Hematopoietic multipotent progenitor cell treated with erythropoietin and hydrocortisone succinate and interleukin-3 and kit ligand, for 15 days (in vitro differentiated cells): ENCODE data around the gene INS.

ENCODE experiments used
- DNase-seq: peaks from one replicate; pipeline ENCODE4 v3.0.0-alpha.2; 2015; ENCODE audit warnings: low spot score

Gene INS

DNA sequence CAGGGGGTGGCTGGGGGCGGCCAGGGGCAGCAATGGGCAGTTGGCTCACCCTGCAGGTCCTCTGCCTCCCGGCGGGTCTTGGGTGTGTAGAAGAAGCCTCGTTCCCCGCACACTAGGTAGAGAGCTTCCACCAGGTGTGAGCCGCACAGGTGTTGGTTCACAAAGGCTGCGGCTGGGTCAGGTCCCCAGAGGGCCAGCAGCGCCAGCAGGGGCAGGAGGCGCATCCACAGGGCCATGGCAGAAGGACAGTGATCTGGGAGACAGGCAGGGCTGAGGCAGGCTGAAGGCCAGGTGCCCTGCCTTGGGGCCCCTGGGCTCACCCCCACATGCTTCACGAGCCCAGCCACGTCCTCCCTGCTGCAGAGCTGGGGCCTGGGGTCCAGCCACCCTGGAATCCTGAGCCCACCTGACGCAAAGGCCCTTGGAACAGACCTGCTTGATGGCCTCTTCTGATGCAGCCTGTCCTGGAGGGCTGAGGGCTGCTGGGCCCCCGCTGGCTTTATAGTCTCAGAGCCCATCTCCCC lies at the start of gene INS:
Gene INS, minus strand, starts transcription at position 474 of the 524 bp plus-strand sequence. Its CDS starts 238 bp downstream, at position 236.
- DNase-seq = no peak

DNA sequence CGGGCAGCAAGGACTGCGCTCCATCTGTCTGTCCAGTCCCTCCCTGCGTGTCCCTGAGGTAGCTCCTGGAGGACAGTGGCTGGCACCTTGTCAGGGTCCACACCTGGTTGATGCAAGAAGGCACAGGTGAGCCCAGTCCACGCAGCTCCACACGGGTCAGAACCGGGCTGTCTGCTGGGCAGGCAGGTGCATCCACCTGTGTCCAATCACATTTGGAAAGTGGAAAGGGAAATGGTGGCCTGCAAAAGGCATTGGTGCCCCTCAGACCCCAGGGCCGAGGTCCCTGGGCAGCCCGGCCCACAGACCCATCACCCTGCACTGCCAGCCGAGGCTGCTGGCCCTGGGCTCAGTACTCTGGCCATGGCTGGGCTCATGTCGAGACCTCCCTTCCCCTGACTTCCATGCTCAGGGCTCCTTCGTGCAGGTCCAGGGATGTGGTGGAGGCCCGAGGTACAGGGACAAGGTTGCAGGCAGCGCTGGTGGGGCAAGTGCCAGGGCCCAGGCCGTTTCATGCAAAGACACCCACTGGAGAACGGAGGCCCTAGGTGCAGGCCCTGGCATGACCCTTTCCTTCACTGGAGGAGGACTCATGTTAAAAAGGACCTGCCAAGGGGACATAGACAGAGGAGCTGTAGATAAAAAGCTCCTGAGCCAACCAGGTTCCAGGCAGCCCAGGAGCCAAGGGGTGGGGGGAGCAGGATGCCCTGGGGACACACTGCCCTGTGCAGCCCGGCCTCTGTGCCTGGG lies 49.5 kb upstream of the INS start:
- DNase-seq = no peak

DNA sequence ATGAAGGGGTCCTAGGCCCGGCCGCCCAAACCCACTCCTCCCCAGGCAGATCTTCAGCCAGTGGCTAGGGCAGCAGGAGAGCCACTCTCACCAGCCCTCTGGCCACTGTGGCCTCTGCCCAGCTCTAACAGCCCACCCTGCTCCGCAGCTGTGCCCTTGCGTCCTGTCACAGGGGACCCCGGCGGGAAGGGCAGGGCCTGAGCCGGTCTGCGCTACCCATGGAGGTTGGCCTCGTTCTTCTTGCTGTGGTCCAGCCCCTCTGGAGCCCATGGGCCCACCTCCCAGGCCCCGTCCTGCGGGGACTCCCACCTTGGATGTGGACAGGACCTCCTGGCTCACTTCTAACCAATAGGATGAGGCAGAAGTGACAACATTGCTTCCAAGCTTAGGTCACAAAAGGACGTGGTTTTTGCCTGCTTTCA lies 48.9 kb upstream of the INS start:
- DNase-seq = no peak

DNA sequence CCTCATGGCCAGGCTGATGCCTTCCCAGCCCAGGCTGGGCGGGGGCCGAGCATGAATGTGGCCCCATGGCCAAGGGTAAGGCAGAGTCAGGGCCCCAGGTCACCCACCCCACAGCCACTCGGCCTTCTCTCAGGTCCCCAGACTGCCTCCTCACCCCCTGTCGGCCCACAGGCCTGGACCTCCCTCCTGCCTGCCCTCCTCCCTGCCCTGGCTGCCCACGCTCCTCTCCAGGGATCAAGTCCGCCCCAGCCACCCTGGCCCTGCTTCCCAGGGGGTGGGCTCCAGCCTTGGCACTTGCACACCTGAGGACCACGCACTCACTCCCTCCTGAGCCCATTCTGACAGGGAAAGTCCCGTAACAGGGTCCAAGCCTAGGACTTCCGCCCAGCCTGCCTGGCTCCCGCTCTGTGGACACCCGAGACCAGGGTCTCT lies 48.4 kb upstream of the INS start:
- no peak for DNase-seq

DNA sequence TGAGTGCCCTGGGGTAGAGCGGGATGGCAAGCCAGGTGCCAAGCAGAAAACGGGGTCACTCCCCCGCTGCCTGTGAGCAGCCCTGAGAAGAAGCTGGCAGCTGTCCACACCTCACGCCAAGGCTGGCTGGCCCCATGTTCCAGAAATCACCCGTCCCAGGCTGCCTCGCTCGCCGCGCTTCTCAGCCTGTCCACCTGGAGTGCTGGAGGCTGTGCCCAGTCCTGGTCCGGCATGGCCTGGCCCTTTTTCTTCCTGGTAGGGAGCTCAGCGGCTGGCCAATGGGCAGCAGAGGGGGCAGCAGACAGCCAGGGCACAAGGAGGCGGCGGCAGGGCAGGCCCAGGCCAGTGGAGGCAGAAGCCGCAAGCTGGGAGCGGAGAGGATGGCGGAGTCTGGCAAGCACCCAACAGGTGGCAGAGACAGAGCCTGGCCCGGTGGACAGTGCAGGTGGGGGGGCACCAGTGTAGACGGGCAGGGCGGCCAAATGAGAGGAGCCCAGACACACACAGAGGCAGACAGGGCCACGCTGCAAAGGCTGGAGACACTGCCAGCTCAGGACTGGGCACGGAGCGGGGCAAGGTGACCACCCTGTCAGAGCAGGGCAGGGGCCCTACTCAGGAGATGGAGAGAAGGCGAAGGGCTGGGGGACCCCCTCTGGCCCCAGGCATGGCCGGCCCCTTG lies 47.8 kb upstream of the INS start:
- no peak for DNase-seq

DNA sequence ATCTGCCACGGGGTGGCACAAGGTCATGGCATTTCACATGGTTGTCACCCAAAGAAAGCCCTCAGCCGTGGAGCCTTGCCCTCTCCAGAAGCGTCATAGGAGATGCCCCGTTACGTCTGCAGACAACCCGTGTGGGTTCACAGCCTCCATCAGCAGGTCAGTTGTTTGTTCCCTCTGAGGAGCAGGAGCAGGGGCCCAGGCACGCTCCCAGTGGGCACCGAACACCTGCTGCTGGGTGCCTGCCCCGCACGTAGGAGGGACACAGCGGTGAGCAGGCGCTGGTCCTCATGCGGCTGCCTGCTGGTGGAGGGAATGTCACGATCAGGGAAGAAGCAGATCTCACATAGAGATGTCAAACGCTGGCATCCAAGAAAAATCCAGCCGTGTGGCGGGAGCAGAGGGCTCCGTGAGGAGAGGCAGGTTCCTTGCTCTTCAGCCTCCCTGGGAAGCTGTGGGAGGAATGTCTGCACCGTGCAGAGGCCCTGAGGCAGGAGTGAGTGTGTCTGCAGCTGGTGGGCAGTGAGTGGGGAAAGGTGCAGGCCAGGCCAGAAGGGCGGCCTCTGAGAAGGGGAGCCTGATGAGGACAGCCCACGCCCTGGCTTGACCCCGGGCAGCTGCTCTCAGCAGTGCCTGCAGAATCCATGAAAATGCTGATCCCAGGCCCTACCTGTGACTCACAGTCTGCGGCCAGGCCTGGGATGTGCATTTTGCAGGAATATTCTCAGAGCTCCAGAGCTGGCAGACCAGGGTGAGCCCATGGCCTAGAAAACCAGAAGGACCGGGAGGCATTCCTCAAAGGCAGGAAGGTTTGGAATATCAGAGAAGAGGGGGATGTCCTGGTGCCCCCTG lies 47.0 kb upstream of the INS start:
- no peak for DNase-seq

DNA sequence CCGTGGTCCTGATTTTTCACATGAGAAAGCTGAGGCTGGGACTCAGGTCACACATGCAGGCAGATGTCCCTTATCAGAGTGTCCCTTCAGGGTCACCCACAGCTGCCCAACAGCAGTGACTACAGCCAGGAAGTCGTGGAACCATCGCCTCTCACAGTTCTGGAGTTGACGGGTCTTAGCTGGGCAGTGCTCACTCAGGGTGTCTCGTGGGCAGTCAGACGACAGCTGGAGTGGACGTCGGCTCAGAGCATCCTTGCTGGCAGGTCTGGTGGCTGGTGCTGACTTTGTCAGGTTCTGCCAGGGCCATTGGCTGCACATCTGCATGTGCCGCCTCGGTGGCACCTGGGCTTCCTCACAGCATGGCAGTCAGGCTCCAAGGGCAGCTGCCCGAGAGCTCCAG lies 46.2 kb upstream of the INS start:
- DNase-seq = no peak

DNA sequence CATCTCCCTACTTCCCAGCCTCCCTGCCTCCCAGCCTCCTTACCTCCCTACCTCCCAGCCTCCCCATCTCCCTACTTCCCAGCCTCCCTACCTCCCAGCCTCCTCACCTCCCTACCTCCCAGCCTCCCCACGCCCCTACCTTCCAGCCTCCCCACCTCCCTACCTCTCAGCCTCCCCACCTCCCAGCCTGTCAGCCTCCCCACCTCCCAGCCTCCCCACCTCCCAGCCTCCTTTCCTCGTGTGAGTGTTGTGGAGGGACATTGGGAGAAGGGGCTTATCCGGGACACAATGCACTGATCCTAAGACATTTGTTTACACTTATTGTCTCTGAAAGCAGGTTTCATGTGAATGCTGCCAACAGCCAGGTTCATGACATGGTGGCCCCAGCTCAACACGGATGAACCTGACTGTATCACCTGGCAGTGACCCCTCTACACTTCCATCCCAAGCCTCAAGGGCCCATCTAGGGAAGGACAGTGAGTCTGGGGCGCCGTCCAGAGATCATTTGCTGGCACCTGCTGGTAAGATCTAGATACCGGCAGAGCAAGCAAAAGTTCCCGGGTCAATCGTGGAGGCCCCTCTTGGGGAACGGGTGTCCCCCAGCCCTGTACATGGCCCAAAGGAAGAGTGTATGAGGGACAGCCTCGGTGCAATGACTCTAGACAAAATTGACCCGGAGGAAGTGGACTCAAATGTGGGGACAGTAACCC lies 45.1 kb upstream of the INS start:
- DNase-seq = no peak

DNA sequence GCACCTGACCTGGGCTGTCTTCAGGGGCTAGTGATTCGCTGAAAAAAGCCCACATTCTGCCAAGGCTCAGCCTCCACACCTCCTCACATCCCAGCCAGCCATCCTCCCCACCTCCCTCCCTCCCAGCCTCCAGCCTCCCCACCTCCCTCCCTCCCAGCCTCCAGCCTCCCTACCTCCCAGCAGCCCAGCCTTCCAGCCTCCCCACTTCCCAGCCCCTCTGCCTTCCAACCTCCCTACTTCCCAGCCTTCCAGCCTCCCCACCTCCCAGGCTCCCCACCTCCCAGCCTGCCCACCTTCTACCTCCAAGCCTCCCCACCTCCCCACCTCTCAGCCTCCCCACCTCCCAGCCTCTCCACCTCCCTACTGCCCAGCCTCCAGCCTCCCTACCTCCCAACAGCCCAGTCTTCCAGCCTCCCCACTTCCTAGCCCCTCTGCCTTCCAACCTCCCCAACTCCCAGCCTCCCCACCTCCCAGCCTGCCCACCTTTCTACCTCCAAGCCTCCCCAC lies 44.3 kb upstream of the INS start:
- no peak for DNase-seq

DNA sequence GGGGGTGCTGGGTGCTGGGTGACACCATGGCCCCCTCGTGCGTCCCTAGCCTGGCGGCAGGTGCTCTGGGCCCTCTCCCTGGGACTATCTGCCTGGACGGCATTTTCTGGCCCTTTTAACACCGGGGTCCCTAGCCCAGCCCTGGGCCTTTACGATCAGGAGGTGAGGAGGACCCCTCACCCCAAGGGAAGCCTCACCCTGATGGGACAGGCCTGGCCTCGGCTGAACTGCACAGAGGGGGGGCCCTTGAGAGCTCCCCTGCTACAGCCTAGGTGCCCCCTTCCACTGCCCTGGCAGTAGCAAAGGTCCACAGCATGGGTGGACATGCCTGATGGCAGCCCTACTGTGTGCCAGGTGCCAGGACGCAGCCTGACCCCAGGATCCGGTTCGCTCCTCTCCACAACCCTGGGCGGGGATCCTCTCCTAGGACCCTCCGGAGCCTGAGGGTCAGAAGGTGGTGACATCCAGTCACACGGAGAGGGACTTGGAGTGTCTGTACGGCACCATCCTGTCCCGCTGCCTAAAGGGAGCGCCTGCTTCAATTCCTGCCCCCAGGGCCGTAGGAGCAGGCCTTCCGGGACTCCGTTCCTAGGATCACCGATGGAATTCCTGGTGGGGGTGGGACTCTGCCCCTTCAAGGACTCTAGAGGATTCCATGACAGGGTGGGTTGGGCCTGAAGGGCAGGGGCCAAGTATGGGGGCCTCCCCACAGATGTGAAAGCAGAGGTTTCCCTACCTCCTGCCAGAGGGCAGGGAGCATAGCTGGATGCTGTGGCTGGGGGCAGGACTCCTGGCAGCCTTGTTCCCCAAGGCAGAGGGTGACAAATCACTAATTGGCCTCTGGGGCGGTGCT lies 43.6 kb upstream of the INS start:
- no peak for DNase-seq

DNA sequence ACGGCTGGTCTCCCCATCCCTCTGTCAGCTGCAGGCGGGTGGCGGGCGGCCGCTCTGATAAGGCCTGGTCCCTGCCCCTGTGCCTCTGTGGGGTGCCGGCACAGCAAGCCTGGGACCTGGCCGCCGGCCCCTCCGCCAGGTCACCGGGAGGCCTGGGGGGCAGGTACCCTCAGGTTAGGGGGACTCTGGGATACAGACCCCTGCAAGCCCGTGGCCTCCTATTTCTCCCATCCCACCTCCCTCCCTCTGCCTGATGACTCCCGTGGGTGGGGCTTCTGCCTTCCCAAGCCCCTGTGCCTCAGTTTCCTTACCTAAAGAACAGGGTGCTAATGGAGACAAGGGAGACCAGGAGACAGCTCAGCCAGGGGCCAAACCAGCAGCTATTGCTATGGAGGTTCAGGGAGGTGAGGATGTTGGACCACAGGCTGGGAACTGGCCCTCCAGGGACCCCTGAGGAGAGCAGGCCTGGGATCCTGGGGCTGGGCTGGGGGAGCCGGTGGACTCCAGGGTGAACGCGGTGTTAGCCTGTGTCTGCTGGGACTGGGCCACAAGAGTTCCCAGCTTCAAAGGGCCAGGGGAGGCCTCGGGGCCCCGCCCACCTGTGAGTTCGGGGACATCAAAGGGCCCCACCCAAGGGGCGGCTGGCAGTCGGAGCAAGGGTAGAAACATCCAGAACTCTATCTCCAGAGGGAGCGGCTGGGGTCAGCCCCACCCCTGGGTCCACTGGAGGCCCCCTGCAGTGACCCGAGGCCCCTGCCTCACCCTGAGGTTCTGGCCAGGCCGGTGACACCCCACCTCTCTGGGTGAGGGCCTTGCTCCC lies 42.6 kb upstream of the INS start:
- no peak for DNase-seq

DNA sequence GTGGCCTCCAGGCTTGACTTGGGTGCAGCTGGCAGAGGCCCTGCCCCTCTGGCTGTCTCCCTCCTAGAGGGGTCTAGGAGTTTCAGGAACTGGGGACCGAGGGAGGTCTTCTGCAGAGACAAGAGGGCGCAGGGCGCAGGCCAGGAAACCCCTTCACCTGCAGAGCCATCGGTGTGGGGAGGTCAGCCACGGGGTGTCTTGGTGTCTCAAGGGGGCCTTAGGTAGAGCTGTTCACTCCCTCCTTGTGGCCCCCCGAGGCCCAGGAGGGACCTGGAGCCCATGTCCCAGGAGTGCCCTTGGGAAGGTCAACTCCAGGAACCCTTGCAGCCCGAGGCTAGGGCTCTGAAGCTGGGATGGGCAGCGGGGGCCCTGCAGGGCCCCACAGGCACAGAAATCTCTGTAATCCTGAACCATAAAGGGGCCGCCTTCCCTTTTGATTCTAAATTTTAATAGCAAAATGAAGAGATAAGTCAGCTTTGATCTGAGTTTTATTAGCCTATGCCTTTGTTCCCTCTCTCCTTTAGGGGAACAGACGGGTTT lies 42.0 kb upstream of the INS start:
- DNase-seq = no peak

DNA sequence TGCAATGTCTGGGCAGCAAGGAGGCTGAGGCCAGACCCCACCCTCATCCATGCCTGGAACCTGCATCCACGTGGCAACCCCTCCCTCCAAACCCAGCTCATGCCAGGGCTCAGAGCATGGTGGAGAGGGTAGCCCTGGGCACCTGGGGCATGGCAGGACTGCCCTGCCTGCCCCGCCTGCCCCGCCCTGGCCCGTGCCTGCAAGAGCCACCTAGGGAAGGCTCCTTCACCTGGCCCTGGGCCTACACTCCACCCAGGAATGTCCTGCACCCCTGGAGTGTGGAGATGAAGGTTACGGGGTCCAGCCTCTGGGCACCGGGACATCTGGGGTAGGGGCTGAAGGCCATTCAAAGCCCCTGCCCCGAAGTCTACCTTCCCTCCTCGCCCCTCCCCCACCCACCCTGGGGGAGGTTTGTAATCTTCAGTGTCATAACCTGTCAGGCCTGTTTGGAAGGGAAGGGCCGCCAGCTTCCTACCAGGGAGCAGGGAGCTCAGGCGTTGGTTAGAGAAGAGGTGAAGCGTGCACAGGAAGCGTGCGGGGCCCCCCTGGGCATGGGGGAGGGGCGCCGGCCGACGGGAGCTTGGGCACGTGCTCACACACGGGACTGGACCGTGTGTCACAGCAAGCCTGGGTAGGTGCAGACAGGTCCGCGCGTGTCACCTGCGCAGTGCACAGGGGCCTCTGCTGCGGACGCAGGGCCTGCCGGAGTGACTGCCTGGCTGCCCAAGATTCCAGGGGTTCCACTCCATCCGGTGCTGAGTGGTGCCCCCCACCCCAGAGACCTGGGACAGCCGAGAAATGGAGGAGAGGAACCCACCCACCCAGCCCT lies 41.3 kb upstream of the INS start:
- no peak for DNase-seq

DNA sequence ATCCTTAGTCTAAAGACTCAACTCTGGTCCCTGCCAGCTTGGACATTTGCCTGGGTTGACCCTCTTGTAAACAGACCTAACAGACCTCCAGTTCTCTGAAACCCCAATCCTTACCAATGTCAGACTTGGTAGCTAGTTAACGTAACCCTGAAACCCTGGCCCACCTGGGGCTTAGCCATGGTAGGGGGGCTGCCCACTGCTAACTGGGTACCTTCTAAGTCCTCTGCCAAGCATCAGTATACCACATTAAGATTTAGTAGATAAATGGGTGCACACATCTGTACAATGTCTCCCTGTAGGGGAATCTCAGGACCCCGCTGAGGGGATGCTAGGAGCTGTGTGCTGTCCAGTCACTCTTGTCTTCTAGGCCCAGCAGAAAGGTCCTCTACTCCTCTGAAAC lies 40.5 kb upstream of the INS start:
- DNase-seq = no peak

DNA sequence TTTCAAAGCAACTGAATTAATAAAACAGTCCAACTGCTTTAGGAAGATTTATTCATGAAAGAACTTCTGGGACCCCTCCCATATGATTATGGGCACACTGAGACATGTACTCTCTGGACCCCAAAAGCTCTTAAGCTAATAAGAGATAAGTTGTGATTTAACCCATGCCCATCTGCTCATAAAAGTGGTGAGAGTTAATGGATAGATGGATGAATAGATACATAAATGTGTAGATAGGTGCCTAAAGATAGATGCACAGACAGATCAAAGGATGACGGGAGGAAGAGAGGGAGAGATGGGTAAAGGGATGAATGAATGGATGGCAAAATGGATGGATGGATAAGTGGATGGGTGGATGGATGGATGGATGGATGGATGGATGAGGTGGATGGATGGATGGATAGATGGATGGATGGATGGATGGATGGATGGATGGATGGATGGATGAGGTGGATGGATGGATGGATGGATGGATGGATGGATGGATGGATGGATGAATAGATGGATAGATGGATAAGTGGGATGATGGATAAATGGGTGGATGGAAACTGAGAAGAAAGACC lies 40.0 kb upstream of the INS start:
- DNase-seq = no peak

DNA sequence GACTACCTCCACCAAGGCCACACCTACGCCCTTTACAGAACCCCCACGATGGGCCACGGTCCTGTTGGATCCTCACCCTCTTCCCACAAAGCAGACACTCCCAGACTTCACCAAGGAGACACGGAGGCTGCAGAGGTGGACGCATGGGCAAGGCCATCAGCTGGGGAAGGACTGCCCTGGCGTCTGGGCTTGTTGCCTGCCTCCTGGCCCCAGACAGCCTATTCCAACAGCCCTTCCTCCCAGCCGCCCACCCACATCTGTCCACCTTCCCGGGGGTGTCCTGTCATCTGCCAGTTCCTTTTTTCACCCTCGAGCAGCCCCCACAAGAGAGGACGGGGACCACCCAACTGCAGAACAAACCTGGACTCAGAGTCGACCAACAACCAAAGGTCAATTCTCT lies 39.5 kb upstream of the INS start:
- DNase-seq = no peak

DNA sequence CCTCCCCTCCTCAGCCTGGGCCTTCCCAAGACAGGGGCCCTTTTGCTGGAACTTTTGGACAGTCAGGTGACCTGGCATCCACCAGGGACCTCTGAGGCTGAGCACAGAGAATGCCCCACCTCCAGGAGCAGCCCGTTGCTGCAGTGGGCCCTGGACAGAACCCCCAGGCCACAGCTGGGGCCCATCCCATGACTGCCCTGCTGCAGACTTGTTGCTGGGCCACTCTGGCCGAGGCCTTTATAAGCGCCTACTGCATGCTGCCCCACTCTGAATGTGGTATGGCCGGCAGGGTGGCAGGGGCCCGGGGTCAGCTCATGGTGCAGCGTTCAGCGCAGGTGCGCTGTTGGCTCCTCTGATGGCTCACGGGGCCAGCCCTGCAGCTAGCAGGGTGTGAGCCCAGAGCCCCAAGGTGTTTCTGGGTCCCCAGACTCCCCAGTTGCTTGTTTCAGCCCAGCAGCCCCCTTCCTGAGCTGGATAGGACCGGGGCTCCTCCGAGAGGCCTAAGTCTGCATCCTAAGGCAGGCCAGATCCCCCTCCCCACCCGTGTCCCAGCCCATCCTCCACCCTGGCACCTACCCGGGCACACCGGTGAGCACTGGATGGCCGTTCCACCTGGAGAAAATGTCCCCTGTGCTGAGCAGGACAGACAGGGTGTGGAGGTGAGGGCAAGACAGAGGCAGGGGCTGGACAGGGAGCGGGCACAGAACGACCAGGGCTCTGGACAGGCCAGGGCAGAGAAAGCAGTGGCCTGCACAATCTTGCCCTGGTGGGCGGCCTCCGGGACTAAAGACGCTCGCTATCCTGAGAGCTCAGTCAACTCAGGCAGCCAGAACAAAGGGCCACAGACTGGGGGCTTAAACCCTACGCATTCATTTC lies 38.7 kb upstream of the INS start:
- DNase-seq = no peak
